ENCODE measurements around the gene AUTS2.

The AUTS2 gene

GRCh38 chr7:69599955-69600709, 1.9 kb downstream of the AUTS2 start:
- no peak for DNase-seq (ENCODE audit: low read depth in 3 of 3)

GRCh38 chr7:69600710-69601519, 2.6 kb downstream of the AUTS2 start:
- DNase-seq (ENCODE audit: low read depth in 3 of 3), result no peak

GRCh38 chr7:69602522-69602921, 4.2 kb downstream of the AUTS2 start:
- no peak for DNase-seq (ENCODE audit: low read depth in 3 of 3)

GRCh38 chr7:69603351-69603750, 5.1 kb downstream of the AUTS2 start:
- no peak for DNase-seq (ENCODE audit: low read depth in 3 of 3)

GRCh38 chr7:69603937-69604494, 5.7 kb downstream of the AUTS2 start:
- DNase-seq (ENCODE audit: low read depth in 3 of 3), result no peak

GRCh38 chr7:69605070-69605469, 6.8 kb downstream of the AUTS2 start:
- no peak for DNase-seq (ENCODE audit: low read depth in 3 of 3)

GRCh38 chr7:69605546-69605945, 7.3 kb downstream of the AUTS2 start:
- no peak for DNase-seq (ENCODE audit: low read depth in 3 of 3)

GRCh38 chr7:69608049-69608448, 9.8 kb downstream of the AUTS2 start:
- DNase-seq (ENCODE audit: low read depth in 3 of 3), result no peak

- no peak for DNase-seq (ENCODE audit: low read depth in 3 of 3)
Observed at GRCh38 chr7:69608878-69609277, 10.6 kb downstream of the AUTS2 start.

GRCh38 chr7:69609541-69610373, 11.5 kb downstream of the AUTS2 start:
- no peak for DNase-seq (ENCODE audit: low read depth in 3 of 3)

- no peak for DNase-seq (ENCODE audit: low read depth in 3 of 3)
Observed at GRCh38 chr7:69610374-69611084, 12.3 kb downstream of the AUTS2 start.

GRCh38 chr7:69612981-69613380, 14.7 kb downstream of the AUTS2 start:
- DNase-seq (ENCODE audit: low read depth in 3 of 3), result no peak

GRCh38 chr7:69613846-69614245, 15.6 kb downstream of the AUTS2 start:
- DNase-seq (ENCODE audit: low read depth in 3 of 3), result no peak

- no peak for DNase-seq (ENCODE audit: low read depth in 3 of 3)
Observed at GRCh38 chr7:69615685-69616084, 17.4 kb downstream of the AUTS2 start.

GRCh38 chr7:69617364-69617763, 19.1 kb downstream of the AUTS2 start:
- no peak for DNase-seq (ENCODE audit: low read depth in 3 of 3)

- DNase-seq (ENCODE audit: low read depth in 3 of 3), result no peak
Observed at GRCh38 chr7:69619054-69619453, 20.8 kb downstream of the AUTS2 start.

GRCh38 chr7:69619635-69620034, 21.4 kb downstream of the AUTS2 start:
- no peak for DNase-seq (ENCODE audit: low read depth in 3 of 3)

- no peak for DNase-seq (ENCODE audit: low read depth in 3 of 3)
Observed at GRCh38 chr7:69620063-69620462, 21.8 kb downstream of the AUTS2 start.

- DNase-seq (ENCODE audit: low read depth in 3 of 3), result no peak
Observed at GRCh38 chr7:69620650-69621049, 22.4 kb downstream of the AUTS2 start.

- DNase-seq (ENCODE audit: low read depth in 3 of 3), result no peak
Observed at GRCh38 chr7:69622014-69622835, 23.9 kb downstream of the AUTS2 start.
